ENCODE measurements around the gene GFOD1. TPM values are rescaled to one million over a fixed set of nuclear protein-coding genes. Genes with fewer than 3 reads are reported as not detected.

GFOD1 gene
- total and polyA plus RNA-seq, 4 donors, result 9.4 to 30.6 (median 17.6) TPM

- WGBS (ENCODE audit: insufficient coverage), result 42% methylated on average over 10 of the region's 14 CpGs
- Histone ChIP-seq H3K4me3 (ENCODE audit: low read depth, low read length) (no peak overlapping the region), H3K27ac (ENCODE audit: low read depth, low read length) (no peak overlapping the region), H3K36me3 (ENCODE audit: control insufficient read depth, insufficient read depth, low read length) (no peaks in the 10 kb centered on the region), H3K27me3 (ENCODE audit: control insufficient read depth, insufficient read depth, low read length) (no peaks in the 10 kb centered on the region), H3K4me1 (ENCODE audit: control insufficient read depth, insufficient read depth, low read length) (peaks cover 14% of the 10 kb centered on the region), H3K9me3 (ENCODE audit: control insufficient read depth, insufficient read depth, low read length) (no peaks in the 10 kb centered on the region)
- peak in 2 of 6 donors; percentile 31 to 67 for DNase-seq (ENCODE audit: low read depth in 4 of 6, low spot score in 6 of 6)
These were observed 129.8 kb downstream of the GFOD1 start for GRCh38 chr6:13357551-13358075.

GRCh38 chr6:13355999-13356785 is 131.2 kb downstream of the GFOD1 start:
- no peak for DNase-seq (ENCODE audit: low read depth in 4 of 6, low spot score in 6 of 6)
- peaks cover 21% of the 10 kb centered on the region for H3K4me1 ChIP-seq (ENCODE audit: control insufficient read depth, insufficient read depth, low read length)
- no peaks in the 10 kb centered on the region for H3K36me3 ChIP-seq (ENCODE audit: control insufficient read depth, insufficient read depth, low read length)
- 89% methylated on average over 2 of the region's 6 CpGs for WGBS (ENCODE audit: insufficient coverage)
- H3K9me3 ChIP-seq (ENCODE audit: control insufficient read depth, insufficient read depth, low read length), result no peaks in the 10 kb centered on the region
- no peak overlapping the region for H3K27ac ChIP-seq (ENCODE audit: low read depth, low read length)
- no peaks in the 10 kb centered on the region for H3K27me3 ChIP-seq (ENCODE audit: control insufficient read depth, insufficient read depth, low read length)
- no peak overlapping the region for H3K4me3 ChIP-seq (ENCODE audit: low read depth, low read length)

GRCh38 chr6:13355043-13355945 is 132.1 kb downstream of the GFOD1 start:
- no peaks in the 10 kb centered on the region for H3K9me3 ChIP-seq (ENCODE audit: control insufficient read depth, insufficient read depth, low read length)
- peak overlapping the region; percentile 22 for H3K27ac ChIP-seq (ENCODE audit: low read depth, low read length)
- no peaks in the 10 kb centered on the region for H3K36me3 ChIP-seq (ENCODE audit: control insufficient read depth, insufficient read depth, low read length)
- WGBS (ENCODE audit: insufficient coverage), result 0% methylated on average over 1 of the region's 7 CpGs
- no peaks in the 10 kb centered on the region for H3K27me3 ChIP-seq (ENCODE audit: control insufficient read depth, insufficient read depth, low read length)
- H3K4me3 ChIP-seq (ENCODE audit: low read depth, low read length), result no peak overlapping the region
- peaks cover 30% of the 10 kb centered on the region for H3K4me1 ChIP-seq (ENCODE audit: control insufficient read depth, insufficient read depth, low read length)
- DNase-seq (ENCODE audit: low read depth in 4 of 6, low spot score in 6 of 6), result peak in 2 of 6 donors; percentile 9 to 78

GRCh38 chr6:13354331-13355042 is 132.9 kb downstream of the GFOD1 start:
- Histone ChIP-seq H3K27ac (ENCODE audit: low read depth, low read length) (peak overlapping the region; percentile 22), H3K4me3 (ENCODE audit: low read depth, low read length) (no peak overlapping the region), H3K9me3 (ENCODE audit: control insufficient read depth, insufficient read depth, low read length) (no peaks in the 10 kb centered on the region), H3K36me3 (ENCODE audit: control insufficient read depth, insufficient read depth, low read length) (no peaks in the 10 kb centered on the region), H3K27me3 (ENCODE audit: control insufficient read depth, insufficient read depth, low read length) (no peaks in the 10 kb centered on the region), H3K4me1 (ENCODE audit: control insufficient read depth, insufficient read depth, low read length) (peaks cover 31% of the 10 kb centered on the region)
- no peak for DNase-seq (ENCODE audit: low read depth in 4 of 6, low spot score in 6 of 6)
- 89% methylated on average over 9 of the region's 13 CpGs for WGBS (ENCODE audit: insufficient coverage)

- WGBS (ENCODE audit: insufficient coverage), result 100% methylated on average over 1 of the region's 9 CpGs
- no peaks in the 10 kb centered on the region for H3K36me3 ChIP-seq (ENCODE audit: control insufficient read depth, insufficient read depth, low read length)
- DNase-seq (ENCODE audit: low read depth in 4 of 6, low spot score in 6 of 6), result no peak
- peaks cover 21% of the 10 kb centered on the region for H3K4me1 ChIP-seq (ENCODE audit: control insufficient read depth, insufficient read depth, low read length)
- H3K27me3 ChIP-seq (ENCODE audit: control insufficient read depth, insufficient read depth, low read length), result no peaks in the 10 kb centered on the region
- no peaks in the 10 kb centered on the region for H3K9me3 ChIP-seq (ENCODE audit: control insufficient read depth, insufficient read depth, low read length)
- H3K27ac ChIP-seq (ENCODE audit: low read depth, low read length), result no peak overlapping the region
- H3K4me3 ChIP-seq (ENCODE audit: low read depth, low read length), result no peak overlapping the region
These were observed 135.2 kb downstream of the GFOD1 start for GRCh38 chr6:13352165-13352564.

- DNase-seq (ENCODE audit: low read depth in 4 of 6, low spot score in 6 of 6), result peak in 2 of 6 donors; percentile 78 to 85
- no peaks in the 10 kb centered on the region for H3K27me3 ChIP-seq (ENCODE audit: control insufficient read depth, insufficient read depth, low read length)
- 22% methylated on average over 9 of the region's 12 CpGs for WGBS (ENCODE audit: insufficient coverage)
- no peaks in the 10 kb centered on the region for H3K9me3 ChIP-seq (ENCODE audit: control insufficient read depth, insufficient read depth, low read length)
- H3K36me3 ChIP-seq (ENCODE audit: control insufficient read depth, insufficient read depth, low read length), result no peaks in the 10 kb centered on the region
- peaks cover 21% of the 10 kb centered on the region for H3K4me1 ChIP-seq (ENCODE audit: control insufficient read depth, insufficient read depth, low read length)
- no peak overlapping the region for H3K4me3 ChIP-seq (ENCODE audit: low read depth, low read length)
- peak overlapping the region; percentile 86 for H3K27ac ChIP-seq (ENCODE audit: low read depth, low read length)
These were observed 136.1 kb downstream of the GFOD1 start for GRCh38 chr6:13351271-13351670.

GRCh38 chr6:13349811-13350506 is 137.4 kb downstream of the GFOD1 start:
- no peak overlapping the region for H3K4me3 ChIP-seq (ENCODE audit: low read depth, low read length)
- peak overlapping the region; percentile 86 for H3K27ac ChIP-seq (ENCODE audit: low read depth, low read length)
- no peaks in the 10 kb centered on the region for H3K27me3 ChIP-seq (ENCODE audit: control insufficient read depth, insufficient read depth, low read length)
- no peaks in the 10 kb centered on the region for H3K36me3 ChIP-seq (ENCODE audit: control insufficient read depth, insufficient read depth, low read length)
- no peak for DNase-seq (ENCODE audit: low read depth in 4 of 6, low spot score in 6 of 6)
- H3K4me1 ChIP-seq (ENCODE audit: control insufficient read depth, insufficient read depth, low read length), result peaks cover 19% of the 10 kb centered on the region
- no peaks in the 10 kb centered on the region for H3K9me3 ChIP-seq (ENCODE audit: control insufficient read depth, insufficient read depth, low read length)
- 92% methylated on average over 6 of the region's 8 CpGs for WGBS (ENCODE audit: insufficient coverage)

GRCh38 chr6:13348334-13349113 is 138.9 kb downstream of the GFOD1 start:
- Histone ChIP-seq H3K27me3 (ENCODE audit: control insufficient read depth, insufficient read depth, low read length) (no peaks in the 10 kb centered on the region), H3K4me3 (ENCODE audit: low read depth, low read length) (no peak overlapping the region), H3K27ac (ENCODE audit: low read depth, low read length) (no peak overlapping the region), H3K9me3 (ENCODE audit: control insufficient read depth, insufficient read depth, low read length) (no peaks in the 10 kb centered on the region), H3K4me1 (ENCODE audit: control insufficient read depth, insufficient read depth, low read length) (peaks cover 17% of the 10 kb centered on the region), H3K36me3 (ENCODE audit: control insufficient read depth, insufficient read depth, low read length) (no peaks in the 10 kb centered on the region)
- no peak for DNase-seq (ENCODE audit: low read depth in 4 of 6, low spot score in 6 of 6)
- WGBS (ENCODE audit: insufficient coverage), result 81% methylated on average over 4 of the region's 8 CpGs
